M059J (cell line): ENCODE data around the gene HBS1L. TPM values are rescaled to one million over a fixed set of nuclear protein-coding genes. Genes with fewer than 3 reads are reported as not detected.

Experiments used
- DNase-seq: peaks from one replicate; pipeline ENCODE4 v3.0.0-alpha.2; 2012; ENCODE audit warnings: low read depth
- total RNA-seq: library from RNA; depleted of rRNA; stranded (reverse); fragments of >200 nt; shearing (Covaris generic); gene quantifications from 2 replicates; pipeline ENCODE4 v1.2.3, GENCODE V29; 2014

The HBS1L gene
- total RNA-seq, 1 experiment from 2014 or later = 137 TPM

DNA sequence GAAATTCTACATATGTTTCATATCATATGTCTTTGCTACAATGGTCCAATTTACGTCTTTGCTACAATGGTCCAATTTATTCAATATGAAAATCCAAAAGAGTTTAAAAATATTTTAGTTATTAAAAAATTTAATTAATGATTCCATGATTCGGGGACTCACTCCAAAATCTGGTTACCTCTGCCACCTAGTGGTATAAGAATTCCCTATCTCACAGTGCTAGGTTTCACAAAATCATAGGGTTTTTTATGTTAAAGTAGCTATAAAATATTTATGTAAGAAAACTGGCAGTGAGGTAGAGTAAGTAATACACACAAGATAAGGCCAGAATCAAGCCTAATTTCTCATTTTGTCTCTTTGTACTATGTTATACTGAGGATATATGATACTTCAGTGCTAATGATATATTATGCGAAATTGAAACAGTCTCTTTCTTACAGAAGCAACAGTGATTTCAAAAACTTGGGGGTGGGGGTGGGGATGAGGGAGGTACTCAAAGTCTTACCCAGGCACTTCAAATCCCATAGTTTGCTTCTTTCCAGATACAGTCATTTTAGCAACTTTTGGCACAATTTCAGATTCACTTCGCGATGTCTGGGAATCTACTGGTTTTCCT lies 52.3 kb downstream of the HBS1L start:
- peak; percentile 28 for DNase-seq

DNA sequence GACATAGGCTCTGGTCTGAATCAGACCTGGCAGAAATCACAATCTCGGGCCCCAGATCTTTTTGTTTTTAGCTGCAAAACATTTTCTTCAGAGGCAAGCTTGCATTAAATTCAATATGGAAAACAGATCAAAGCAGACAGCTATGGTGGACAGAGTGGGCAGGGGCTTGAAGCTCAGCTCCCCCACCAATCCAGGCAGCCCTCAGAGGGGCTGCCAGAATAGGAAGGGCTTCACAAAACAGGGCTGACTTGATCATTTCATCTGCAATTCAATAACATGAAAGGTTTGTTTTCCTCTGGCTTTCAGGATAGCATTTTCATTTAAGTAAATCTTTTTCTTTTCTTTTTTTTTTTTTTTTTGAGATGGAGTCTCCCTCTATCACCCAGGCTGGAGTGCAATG lies 55.5 kb downstream of the HBS1L start:
- no peak for DNase-seq

GRCh38 chr6:134997133-134997995 lies 57.3 kb downstream of the HBS1L start:
- no peak for DNase-seq

- no peak for DNase-seq
Observed at GRCh38 chr6:134995536-134995935, 59.1 kb downstream of the HBS1L start.

DNA sequence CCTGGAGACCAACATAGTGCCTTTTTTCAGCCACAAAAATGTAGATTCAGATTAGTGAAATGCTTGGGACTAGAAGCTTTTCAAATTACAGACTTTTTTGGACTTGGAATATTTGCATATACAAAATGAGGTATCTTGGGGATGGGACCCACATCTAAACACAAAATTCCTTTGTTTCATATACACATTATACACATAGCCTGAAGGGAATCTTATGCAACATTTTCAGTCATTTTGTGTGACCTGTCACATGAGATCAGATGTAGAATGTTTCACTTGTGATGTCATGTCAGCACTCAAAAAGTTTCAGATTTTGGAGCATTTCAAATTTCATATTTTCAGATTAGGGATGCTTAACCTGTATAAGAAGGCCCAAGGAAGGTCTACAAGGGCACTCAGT lies 60.2 kb downstream of the HBS1L start:
- DNase-seq = no peak

DNA sequence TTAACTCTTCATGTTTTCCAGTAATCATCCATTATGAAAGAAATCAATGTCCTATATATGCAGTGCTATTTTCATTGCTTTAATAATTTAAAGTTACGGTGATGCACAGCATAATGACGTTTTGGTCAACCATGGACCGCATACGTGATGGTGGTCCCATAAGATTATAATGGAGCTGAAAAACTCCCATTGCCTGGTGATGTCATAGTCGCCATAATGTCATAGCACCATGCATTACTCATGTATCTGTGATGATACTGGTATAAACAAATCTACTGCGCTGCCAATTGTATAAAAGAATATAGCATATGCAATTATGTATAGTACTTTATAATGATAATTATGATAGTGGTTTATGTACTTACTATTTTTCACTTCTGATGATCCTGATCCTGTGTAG lies 62.5 kb downstream of the HBS1L start:
- no peak for DNase-seq

- DNase-seq = no peak
Observed at GRCh38 chr6:134990262-134990661, 64.4 kb downstream of the HBS1L start.

GRCh38 chr6:134984821-134985220 lies 69.8 kb downstream of the HBS1L start:
- peak; percentile 73 for DNase-seq

GRCh38 chr6:134983823-134984222 lies 70.8 kb downstream of the HBS1L start:
- DNase-seq = no peak

DNA sequence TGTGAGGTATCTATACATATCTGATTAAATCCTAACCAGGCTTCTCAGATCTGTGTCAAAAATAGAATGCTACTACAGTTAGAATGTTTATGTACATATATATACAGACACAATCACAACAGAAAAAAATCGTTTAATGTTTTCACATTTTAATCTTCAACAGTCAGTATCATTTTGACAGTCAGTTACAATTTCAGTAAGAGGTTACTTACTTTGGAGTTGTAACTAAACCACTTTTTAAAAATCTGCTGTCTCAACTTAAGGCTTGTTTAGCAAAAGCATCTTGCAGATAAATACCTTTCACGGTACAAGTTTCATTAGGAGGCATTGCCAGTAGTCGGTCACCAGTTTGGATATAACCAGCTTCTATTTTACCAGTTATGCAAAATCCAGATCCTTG lies 72.5 kb downstream of the HBS1L start:
- no peak for DNase-seq

- DNase-seq = no peak
Observed at GRCh38 chr6:134980846-134981245, 73.8 kb downstream of the HBS1L start.

DNA sequence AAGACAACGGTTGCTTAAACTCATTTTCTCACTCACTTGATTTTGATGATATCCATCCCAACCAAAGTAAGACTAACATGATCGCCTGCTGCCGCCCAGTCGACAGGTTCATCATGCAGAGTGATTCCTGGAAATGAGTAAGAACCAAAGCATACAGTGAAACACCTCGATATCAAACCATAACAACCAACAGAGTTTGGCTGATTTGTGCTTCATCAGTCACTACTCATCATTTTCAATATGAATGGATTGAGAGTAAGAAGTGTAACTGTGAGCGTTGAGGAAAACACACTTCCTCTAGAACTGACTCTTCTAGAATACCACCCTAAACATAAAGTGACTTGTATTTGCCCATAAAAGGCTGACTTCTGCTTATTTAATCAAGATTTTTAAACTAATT lies 75.5 kb downstream of the HBS1L start:
- DNase-seq = no peak

- no peak for DNase-seq
Observed at GRCh38 chr6:134974370-134974769, 80.3 kb downstream of the HBS1L start.

GRCh38 chr6:134967711-134968110 lies 86.9 kb downstream of the HBS1L start:
- no peak for DNase-seq

GRCh38 chr6:134964451-134965203 lies 90.0 kb downstream of the HBS1L start:
- DNase-seq = no peak

DNA sequence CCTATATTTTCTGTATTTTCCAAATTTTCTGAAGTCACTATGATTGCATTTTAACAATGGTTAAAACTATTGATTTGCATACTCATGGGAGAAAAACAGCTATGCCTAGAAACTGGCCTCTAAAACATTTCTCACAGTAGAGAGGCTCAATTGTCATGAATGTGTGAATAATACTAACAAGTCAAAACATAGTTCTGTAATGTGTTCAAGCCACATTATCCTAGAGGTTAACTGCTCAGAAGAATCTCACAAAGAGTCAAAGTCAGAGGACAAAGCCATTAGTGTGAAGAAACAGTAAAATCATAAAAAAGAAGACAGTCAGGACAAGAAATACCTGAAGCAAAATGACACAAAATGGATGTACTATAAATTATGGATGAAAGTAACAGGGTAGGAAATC lies 92.2 kb downstream of the HBS1L start:
- DNase-seq = no peak

GRCh38 chr6:134961366-134961765 lies 93.3 kb downstream of the HBS1L start:
- DNase-seq = no peak

DNA sequence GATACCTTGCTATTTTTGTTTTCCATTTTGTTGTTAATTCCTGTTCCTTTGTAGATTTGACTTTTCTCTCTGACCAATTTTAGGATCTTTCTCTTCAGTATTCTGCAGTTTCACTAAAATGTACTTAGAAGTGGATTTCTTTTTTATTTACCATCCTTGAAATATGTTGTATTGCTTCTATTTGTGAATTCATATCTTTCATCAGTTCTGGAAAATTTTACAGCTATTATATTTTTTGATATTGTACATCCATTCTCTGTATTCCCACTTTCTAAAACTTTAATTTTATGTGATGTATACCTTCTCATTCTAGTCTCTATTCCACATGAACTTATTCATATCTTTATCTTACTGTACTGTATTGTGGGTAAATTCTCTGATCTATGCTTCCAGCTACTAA lies 95.0 kb downstream of the HBS1L start:
- DNase-seq = no peak

GRCh38 chr6:134956676-134957075 lies 97.9 kb downstream of the HBS1L start:
- DNase-seq = no peak

DNA sequence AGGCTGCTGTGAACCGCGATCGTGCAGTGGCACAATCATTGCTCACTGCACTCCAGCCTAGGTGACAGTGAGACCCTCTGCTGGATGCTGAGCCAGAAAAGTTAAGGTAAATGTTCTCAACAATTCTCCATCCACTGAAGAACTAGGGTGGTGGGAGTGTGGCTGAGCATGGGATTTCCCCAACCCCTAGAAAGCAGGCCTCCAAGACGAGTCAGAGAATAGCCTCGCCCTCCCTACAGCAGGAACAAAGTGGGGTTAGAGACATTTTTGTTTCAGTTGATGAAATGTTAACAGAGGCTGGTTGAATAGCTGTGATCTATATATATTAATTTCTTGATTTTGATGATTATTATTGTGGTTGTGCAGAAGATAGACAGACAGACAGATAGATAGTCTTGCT lies 98.6 kb downstream of the HBS1L start:
- DNase-seq = no peak

DNA sequence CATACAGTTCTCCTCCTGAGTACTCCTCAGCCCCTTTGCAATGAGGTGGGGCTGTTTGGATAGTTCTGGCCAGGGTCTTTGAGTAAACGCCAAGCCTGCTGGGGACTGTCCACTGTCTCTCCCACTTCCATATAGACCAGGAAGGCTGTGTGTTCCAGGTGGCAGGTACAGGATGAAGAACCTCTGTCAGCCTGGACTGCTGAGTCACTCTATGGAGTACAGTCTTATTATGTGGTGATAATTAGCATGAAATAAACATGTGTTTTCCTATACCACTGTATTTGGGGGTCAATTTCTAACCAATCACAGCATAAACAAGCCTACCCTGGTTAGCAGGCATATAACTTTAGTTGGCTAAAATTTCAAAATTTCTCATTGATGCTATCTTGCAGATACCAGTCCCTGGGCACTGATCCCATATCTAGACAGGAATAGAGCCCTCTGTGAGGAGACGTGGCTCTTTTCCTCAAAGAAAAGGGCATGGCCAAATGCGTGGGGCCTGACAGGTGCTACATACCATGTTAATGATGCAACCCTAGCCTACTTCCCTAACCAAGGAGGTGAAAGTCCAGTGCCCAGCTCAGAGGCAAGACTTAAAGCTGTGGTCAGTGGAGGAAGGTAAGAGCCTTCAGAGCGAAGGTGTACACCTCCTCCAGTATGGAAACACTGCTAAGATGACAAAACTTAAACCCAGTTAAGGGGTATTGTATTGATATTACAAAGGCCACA lies 100.2 kb downstream of the HBS1L start:
- no peak for DNase-seq
